Gastroesophageal sphincter (tissue), 3 donors: Measurements from ENCODE around the gene IMMP2L.

Source experiments
- POLR2A ChIP-seq, 2 donors: fragments of 450-650 bp; IDR thresholded peaks; one replicate each; pipeline ENCODE4 v1.6.1; 2017; ENCODE audit warnings: antibody characterized with exemption in 2 of 2, mild to moderate bottlenecking in 2 of 2, moderate library complexity in 1 of 2
- POLR2AphosphoS5 ChIP-seq: sonication (generic); formaldehyde crosslinking; IDR thresholded peaks from one replicate; pipeline ENCODE4 v1.6.1; 2017; ENCODE audit warnings: antibody characterized with exemption
- TF ChIP-seq, protein P1 (sequence below), 4 experiments: fragments of 200-600 bp in 2 of 4; fragments of 450-650 bp in 2 of 4; sonication (generic) in 1 of 4; IDR thresholded peaks; one replicate each; pipeline ENCODE4 v1.5.1; 2017 to 2019; ENCODE audit warnings: antibody characterized with exemption in 4 of 4, mild to moderate bottlenecking in 2 of 4, moderate library complexity in 2 of 4

DNA sequence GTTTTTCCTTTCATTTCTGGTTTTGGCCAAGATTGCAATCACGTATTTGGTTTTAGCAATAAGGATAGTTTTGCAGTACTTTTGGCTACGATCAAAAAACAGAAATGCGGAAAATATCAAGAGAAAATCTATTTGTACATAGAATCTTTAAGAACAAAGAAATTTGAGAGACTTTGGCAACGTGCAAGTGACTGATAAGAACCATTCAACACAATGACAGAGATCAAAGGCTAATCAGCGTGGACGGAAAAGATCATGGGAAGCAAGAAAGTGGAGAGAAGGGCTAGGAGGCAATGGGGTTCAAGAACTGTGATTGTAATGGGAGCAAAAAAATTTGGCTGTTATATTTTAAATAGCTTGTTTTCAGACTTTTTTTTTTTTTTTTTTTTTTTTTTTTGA is 487.5 kb downstream of the IMMP2L start:
- TF ChIP-seq POLR2AphosphoS5 (no peak), POLR2A (IDR thresholded peaks at IDR 0.05) (no peak)
- TF ChIP-seq, protein P1, sequence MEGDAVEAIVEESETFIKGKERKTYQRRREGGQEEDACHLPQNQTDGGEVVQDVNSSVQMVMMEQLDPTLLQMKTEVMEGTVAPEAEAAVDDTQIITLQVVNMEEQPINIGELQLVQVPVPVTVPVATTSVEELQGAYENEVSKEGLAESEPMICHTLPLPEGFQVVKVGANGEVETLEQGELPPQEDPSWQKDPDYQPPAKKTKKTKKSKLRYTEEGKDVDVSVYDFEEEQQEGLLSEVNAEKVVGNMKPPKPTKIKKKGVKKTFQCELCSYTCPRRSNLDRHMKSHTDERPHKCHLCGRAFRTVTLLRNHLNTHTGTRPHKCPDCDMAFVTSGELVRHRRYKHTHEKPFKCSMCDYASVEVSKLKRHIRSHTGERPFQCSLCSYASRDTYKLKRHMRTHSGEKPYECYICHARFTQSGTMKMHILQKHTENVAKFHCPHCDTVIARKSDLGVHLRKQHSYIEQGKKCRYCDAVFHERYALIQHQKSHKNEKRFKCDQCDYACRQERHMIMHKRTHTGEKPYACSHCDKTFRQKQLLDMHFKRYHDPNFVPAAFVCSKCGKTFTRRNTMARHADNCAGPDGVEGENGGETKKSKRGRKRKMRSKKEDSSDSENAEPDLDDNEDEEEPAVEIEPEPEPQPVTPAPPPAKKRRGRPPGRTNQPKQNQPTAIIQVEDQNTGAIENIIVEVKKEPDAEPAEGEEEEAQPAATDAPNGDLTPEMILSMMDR (IDR thresholded peaks at IDR 0.05): no peak
